ENCODE data around the gene SLC44A1. TPM values are rescaled to one million over a fixed set of nuclear protein-coding genes. Genes with fewer than 3 reads are reported as not detected.

The SLC44A1 gene
- total and polyA plus RNA-seq, 2 of the 13 experiments (the other 11 are each of a cell fraction or from before 2014, with no cell fraction given), result 21.4 to 40.8 TPM

GRCh38 chr9:105391288-105391687, 146.8 kb downstream of the SLC44A1 start:
- intact Hi-C loops (cut with micrococcal nuclease; ENCODE audit: unreplicated experiment), result no loop called here
- 97% methylated on average over 1 of the region's 1 CpG for WGBS (ENCODE audit: low lambda C conversion rate)
- TF ChIP-seq KDM2A (CRISPR knock-in tag; IDR thresholded peaks at IDR 0.05; ENCODE audit: borderline replicate concordance, low read depth) (no peak), ZNF160 (CRISPR knock-in tag; IDR thresholded peaks at IDR 0.05) (no peak), NR1H2 (CRISPR knock-in tag; IDR thresholded peaks at IDR 0.05; ENCODE audit: borderline replicate concordance, low read depth) (no peak), SP5 (CRISPR knock-in tag; IDR thresholded peaks at IDR 0.05; ENCODE audit: borderline replicate concordance, low read depth) (no peak), ZNF747 (CRISPR knock-in tag; IDR thresholded peaks at IDR 0.05; ENCODE audit: borderline replicate concordance) (no peak), MTF2 (CRISPR knock-in tag; IDR thresholded peaks at IDR 0.05; ENCODE audit: borderline replicate concordance) (no peak), CREB1 (IDR thresholded peaks at IDR 0.05) (no peak), CREB1 (CRISPR knock-in tag; IDR thresholded peaks at IDR 0.05) (no peak), TBL1XR1 (IDR thresholded peaks at IDR 0.05; ENCODE audit: borderline replicate concordance, low read length, partially characterized antibody) (no peak), MAFK (conservative IDR thresholded peaks at IDR 0.05 in 1 of 2, IDR thresholded peaks at IDR 0.05 in 1 of 2; ENCODE audit: low read length in 2 of 2) (no peak), SETDB1 (CRISPR knock-in tag; IDR thresholded peaks at IDR 0.05; ENCODE audit: borderline replicate concordance) (no peak), GZF1 (CRISPR knock-in tag; IDR thresholded peaks at IDR 0.05) (no peak), ZNF331 (CRISPR knock-in tag; IDR thresholded peaks at IDR 0.05) (no peak), SALL1 (CRISPR knock-in tag; IDR thresholded peaks at IDR 0.05) (no peak), BRCA1 (CRISPR knock-in tag; IDR thresholded peaks at IDR 0.05) (no peak), KLF11 (CRISPR knock-in tag; IDR thresholded peaks at IDR 0.05) (no peak), JUNB (CRISPR knock-in tag; IDR thresholded peaks at IDR 0.05; ENCODE audit: borderline replicate concordance) (no peak)
- TF ChIP-seq, protein P1, sequence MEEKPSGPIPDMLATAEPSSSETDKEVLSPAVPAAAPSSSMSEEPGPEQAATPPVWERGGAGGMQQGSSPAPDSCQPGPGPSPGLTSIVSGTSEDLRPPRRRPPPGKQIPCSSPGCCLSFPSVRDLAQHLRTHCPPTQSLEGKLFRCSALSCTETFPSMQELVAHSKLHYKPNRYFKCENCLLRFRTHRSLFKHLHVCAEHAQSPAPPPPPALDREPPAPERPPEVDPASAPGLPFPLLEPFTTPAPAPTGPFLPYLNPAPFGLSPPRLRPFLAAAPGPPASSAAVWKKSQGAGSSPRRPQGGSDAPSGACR (CRISPR knock-in tag; IDR thresholded peaks at IDR 0.05), result no peak
- TF ChIP-seq, protein P2, sequence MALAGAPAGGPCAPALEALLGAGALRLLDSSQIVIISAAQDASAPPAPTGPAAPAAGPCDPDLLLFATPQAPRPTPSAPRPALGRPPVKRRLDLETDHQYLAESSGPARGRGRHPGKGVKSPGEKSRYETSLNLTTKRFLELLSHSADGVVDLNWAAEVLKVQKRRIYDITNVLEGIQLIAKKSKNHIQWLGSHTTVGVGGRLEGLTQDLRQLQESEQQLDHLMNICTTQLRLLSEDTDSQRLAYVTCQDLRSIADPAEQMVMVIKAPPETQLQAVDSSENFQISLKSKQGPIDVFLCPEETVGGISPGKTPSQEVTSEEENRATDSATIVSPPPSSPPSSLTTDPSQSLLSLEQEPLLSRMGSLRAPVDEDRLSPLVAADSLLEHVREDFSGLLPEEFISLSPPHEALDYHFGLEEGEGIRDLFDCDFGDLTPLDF (CRISPR knock-in tag; IDR thresholded peaks at IDR 0.05), result no peak
- TF ChIP-seq, protein P3, sequence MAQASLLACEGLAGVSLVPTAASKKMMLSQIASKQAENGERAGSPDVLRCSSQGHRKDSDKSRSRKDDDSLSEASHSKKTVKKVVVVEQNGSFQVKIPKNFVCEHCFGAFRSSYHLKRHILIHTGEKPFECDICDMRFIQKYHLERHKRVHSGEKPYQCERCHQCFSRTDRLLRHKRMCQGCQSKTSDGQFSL (CRISPR knock-in tag; IDR thresholded peaks at IDR 0.05), result no peak
- TF ChIP-seq, protein P4, sequence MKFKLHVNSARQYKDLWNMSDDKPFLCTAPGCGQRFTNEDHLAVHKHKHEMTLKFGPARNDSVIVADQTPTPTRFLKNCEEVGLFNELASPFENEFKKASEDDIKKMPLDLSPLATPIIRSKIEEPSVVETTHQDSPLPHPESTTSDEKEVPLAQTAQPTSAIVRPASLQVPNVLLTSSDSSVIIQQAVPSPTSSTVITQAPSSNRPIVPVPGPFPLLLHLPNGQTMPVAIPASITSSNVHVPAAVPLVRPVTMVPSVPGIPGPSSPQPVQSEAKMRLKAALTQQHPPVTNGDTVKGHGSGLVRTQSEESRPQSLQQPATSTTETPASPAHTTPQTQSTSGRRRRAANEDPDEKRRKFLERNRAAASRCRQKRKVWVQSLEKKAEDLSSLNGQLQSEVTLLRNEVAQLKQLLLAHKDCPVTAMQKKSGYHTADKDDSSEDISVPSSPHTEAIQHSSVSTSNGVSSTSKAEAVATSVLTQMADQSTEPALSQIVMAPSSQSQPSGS (CRISPR knock-in tag; IDR thresholded peaks at IDR 0.05), result no peak
- ChIA-PET POLR2A (no interaction called here), CTCF (ENCODE audit: low intra/inter-chr PET ratio, low total read pairs) (no interaction called here)
- no peaks in the 10 kb centered on the region for H3K4me1 ChIP-seq (ENCODE audit: insufficient read depth, low read length)
- H3K4me3 ChIP-seq (replicated peaks in 1 of 3; ENCODE audit: insufficient read depth in 1 of 3, low read depth in 2 of 3, low read length in 3 of 3), result no peak overlapping the region
- no peak overlapping the region for H2AFZ ChIP-seq (ENCODE audit: low read length)
- no TSS peak for BruUV-seq (replicated peaks)
- no peaks in the 10 kb centered on the region; a peak in 1 of 5 replicates for H3K36me3 ChIP-seq (replicated peaks in 1 of 2; ENCODE audit: control insufficient read depth in 1 of 2, insufficient read depth in 2 of 2, low read length in 2 of 2)
- DNase-seq (ENCODE audit: low spot score) (no peak), ATAC-seq (no peak), FAIRE-seq (no peak)
- H4K20me1 ChIP-seq (ENCODE audit: insufficient read depth, low read length), result no peaks in the 10 kb centered on the region
- in situ Hi-C loops (cut with HindIII; ENCODE audit: extremely low pct_ligation_motif_present, low pct_unique_long_range_greater_than_20kb), result no loop called here
- no peak overlapping the region for H3K27ac ChIP-seq (ENCODE audit: extremely low read length, insufficient read depth, low read length)
- no peak overlapping the region for H3K4me2 ChIP-seq (ENCODE audit: low read depth, low read length)
- no peaks in the 10 kb centered on the region for H3K27me3 ChIP-seq (ENCODE audit: control insufficient read depth in 1 of 2, insufficient read depth in 2 of 2, low read length in 2 of 2)
- no peaks in the 10 kb centered on the region for H3K9me3 ChIP-seq (ENCODE audit: low read length)
- H3K79me2 ChIP-seq (ENCODE audit: insufficient read depth, low read length), result no peaks in the 10 kb centered on the region
- H3K9ac ChIP-seq (ENCODE audit: insufficient read depth, low read depth, low read length), result no peak overlapping the region
